Daoy (cell line): ENCODE data around the gene CIZ1. TPM values are rescaled to one million over a fixed set of nuclear protein-coding genes. Genes with fewer than 3 reads are reported as not detected.

Experiments used
- DNase-seq: peaks from one replicate; pipeline ENCODE4 v3.0.0-alpha.2; 2015; ENCODE audit warnings: low read depth
- total RNA-seq: library from RNA; depleted of rRNA; stranded (reverse); fragments of >200 nt; shearing (Covaris generic); gene quantifications from 2 replicates; pipeline ENCODE4 v1.2.3, GENCODE V29; 2014; rRNA removed

CIZ1 gene
- total RNA-seq, 1 experiment from 2014 or later = 35.8 TPM

DNA sequence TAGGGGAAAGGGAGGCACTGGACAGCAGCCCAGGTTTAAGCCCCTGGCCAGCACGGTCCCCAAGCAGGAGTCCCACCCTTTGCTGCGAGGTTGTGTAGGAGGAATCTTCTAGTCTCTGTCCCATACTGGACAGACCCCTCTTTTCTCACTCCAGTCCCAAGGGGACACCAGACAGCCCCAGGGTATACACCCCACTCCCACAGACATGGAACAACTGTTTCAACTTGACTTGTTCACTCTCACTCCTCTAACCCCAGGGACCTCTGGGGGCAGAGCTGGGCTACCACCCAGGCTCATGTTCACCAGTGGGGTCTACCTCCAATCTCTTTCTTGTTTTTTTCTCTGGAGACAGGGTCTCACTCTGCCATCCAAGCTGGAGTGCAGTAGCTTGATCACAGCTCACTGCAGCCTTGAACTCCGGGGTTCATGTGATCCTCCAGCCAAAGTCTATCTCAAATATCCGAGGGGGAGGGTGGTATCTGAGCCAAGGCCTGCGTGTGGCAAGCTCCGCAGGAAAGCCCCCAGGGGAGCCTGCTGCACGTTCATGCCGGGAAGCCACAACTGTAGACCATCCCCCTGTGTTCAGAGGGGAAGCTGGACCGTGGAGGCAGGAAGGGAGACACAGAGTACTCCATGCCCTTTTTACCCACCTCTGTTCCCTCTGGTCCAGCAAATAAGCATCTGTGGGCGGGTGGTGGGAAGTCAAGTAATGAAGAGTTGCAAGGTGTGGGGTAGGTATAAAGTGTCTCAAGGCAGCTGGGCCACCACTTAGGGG, 65.6 kb downstream of the CIZ1 start:
- no peak for DNase-seq

DNA sequence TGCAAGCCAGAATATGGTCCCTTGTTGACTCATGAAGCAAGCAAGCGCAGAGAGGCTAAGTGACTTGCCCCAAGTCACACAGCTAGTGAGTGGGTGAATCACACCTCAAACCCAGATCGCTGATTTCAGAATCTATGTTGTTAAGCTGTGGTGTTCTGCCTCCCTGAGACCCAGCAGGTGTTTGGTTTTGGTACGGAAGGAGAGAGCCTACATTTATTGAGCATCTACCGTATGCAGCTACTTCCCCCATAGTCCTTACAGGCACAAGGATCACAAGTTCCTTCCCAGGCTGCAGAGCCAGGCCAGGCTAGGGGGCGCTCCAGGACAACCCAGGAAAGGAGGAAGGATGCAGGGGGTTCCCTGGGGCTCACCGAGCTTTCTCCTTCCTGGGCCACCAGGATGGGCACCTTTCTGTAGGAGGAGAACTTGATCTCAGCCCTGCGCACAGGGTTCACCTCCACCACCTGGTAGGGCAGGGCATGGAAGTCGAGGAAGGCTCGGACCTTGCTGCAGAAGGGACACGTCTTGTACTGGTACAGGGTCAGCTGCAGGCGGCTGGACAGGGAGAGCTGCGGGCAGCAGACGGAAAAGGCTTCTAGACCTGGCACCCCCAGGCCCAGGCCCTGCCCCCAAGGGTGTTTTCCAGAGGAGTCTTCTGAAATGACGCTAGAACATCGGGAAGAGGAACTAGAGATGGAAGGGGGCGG, 66.3 kb downstream of the CIZ1 start:
- peak; percentile 80 for DNase-seq

DNA sequence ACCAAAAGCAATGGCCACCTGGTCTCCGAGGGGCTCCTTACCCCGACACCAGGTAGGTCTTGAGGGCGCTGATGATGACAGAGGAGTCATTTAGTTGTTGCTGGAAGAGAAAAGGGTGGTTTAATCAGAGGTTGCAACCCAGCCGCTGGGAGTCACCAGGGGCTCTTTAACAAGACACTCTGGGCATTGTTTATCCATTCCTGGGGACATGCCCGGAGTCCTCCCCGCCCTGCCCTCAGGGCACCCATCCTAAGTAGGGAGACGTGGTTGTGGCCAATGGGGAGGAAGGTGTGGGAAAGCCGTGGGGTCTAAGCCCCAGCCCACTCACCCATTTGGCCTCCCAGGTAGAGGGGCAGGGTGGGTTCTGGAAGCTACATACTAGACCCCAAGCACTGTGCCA, 66.9 kb downstream of the CIZ1 start:
- DNase-seq = no peak

DNA sequence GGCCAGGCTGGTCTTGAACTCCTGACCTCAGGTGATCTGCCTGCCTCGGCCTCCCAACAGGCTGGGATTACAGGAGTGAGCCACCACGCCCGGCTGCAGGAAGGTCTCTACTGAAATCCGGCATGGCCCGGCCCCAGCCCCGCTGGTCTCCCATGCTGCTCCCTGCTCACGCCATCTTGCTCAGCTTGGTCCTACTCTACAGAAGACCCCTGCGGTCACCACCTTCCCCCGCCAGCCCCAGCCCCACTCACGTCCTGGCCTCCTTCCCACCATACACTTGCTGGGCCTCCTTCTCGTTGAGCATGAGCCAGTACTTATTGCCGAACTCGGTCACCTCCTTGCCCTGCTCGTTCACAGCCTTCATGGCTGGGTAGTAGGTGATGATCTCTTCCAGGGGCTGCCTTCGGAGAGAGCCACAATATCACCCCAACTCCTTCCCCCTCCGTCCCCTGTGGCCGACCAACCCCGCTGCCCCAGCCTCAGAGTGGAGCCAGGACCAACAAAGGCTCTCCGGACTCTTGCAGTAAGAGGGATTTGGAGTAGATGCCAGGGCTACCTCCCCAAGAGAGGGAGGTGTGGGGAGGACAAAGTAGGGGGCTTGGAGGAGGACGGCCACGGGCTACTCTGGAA, 67.8 kb downstream of the CIZ1 start:
- DNase-seq = no peak

DNA sequence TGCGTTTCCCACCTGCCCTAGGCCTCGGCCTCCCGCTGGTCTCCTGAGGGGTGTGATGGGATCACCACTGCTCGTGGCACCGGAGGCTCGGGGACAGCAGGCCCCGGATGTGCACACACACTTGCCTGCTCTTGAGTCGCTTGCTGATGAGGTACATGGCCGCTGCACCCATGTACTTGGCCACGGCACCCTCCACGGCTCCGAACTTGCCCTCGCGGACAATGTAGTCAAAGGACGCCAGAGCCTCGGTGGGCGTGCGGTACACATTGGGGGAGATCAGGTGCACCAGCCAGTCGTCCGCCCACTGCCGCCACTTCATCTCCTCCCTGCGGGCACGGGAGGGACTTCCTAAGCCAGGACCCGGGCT, 68.6 kb downstream of the CIZ1 start:
- peak; percentile 11 for DNase-seq

DNA sequence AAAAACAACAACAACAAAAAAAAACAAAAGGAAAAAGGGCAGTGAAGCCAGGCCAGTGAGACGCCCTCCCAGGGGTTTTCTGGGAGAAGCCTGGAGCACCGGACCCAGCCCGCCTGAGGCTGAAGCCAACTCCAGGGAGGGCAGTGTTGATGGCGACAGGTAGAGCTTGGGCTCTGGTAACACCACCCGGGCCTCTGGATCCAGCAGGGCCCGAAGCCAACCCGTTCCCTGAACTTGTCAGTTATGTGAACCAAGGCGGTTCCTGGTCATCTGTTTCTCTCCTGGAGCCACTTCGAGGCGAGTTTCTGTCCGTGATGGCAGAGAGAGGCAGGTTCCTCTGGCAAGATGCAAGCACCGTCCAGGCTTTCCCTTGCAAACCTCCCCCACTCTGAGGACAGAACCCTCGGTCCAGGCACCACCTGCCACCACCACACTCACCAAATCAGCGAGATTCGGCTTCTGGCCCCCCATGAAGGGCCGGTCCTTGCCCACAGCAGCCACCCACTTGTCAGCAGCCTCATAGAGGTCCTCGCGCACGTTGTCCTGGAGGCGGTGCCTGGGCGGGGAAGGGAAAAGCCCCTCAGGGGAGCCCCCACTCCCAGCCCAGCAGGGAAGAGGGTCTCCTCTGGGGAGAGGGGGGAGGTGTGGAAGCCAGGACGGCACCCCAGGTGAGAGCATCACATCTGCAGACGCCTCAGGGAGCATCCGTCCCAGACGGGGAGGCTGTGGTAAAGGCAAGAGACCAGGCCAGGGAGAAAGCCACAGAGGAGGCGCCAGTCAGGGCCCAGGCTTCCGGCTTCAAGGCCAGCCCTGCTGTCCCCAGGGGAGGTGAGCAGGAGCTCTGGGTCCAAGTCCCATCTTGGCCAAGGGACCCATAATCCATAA, 69.2 kb downstream of the CIZ1 start:
- DNase-seq = no peak

DNA sequence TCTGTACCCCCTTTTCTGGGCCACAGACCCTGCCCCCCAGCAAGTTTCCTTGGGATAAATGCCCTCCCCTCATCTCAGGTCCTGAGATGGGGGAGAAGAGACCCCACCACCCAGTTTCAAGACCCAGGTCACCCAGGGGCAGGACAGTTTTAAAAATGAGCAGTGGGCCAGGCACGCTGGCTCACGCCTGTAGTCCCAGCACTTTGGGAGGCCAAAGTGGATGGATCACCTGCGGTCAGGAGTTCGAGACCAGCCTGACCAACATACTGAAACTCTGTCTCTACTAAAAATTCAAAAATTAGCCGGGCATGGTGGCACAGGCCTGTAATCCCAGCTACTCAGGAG, 69.9 kb downstream of the CIZ1 start:
- no peak for DNase-seq

DNA sequence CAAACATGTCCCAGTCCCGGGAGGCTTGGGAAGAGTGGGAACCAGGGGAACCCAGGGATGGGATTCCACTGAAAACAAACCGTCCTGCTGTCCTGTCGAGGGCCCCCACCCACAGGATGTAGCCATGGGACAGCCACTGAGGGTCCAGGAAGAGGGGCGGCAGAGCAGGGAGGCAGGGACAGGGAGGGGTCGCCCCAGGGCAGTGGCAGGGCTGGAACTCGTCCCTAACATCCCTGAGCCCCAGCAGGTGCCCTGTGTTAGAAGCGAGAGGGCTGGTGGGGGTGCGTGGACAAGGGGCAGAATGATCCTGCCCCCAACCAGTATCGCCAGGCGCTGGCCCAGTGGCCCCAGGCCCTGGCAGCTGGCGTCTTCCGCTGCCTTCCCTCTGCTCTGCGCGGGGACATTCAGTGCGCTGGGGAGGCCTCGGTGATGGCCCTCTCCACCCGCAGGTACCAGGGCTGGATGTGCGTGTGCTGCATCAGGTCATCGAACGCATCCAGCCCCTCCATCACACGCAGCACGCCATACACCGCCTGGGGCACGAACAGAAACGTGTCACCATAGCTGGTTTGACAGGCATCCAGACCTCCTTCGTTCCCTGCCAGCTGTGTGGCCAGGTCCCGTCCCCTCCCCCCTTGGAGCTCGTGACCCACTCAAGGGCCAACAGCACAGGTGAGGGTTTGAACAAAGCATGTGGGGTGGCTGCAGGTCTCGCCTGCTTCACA, 70.5 kb downstream of the CIZ1 start:
- no peak for DNase-seq

DNA sequence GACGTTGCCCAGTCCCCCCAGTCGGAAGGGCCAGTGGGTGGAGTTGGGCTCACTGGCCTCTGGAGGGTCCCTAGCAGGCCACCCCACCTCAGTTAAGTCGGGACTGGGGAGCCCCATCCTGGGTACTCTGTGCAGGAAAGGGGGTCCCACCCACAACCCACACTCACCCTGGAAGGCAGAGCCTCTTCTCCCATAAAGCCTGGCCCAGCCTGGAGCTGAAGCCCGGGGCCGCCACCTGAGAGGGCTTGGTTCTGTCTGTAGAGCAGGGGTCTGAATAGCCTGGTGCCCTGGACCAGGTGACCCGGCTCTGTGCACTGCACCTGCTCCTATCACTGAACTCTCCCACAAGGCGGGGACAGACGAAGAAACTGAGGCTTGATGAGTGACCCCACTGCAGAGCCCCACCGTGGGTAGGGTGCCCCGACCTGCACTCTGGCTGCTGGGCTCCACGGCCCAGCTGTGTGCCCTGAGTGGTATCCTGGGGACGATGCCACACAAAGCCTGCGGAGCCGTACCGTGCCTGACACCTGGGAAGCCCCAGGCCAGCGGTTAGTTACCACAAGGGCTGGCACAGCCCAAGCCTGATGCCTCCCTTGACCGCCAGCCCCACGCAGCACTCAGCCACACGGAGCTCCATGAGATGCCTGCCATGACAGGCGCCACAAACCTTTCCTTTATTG, 71.2 kb downstream of the CIZ1 start:
- no peak for DNase-seq

DNA sequence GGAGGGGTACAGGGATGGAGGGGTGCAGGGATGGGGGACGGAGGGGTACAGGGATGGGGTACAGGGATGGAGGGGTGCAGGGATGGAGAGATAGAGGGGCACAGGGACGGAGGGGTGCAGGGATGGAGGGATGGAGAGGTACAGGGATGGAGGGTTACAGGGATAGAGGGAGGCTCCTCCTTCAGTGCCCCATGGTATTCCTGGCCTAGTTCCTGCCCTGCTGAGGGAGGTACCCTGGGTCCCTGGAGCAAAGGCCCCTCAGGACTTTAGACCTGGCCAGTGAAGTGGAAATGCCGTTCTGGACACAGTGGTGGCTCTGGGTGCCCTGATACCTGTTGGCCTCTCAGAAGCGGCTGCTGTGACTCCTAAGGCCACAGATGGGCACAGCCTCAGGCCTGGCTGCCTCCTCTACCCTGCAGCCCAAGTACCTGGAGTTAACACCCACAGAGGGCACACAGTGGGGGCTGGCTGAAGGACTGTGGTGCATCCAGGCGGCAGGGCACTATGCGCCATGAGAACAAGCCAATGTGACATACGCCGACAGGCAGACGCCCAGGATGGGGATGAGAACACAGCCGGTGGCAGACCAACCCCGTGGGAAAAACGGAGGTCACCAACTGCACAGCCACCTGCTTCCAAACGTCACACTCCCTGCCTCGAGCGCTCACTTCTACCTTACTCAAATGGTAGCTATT, 72.3 kb downstream of the CIZ1 start:
- DNase-seq = no peak

DNA sequence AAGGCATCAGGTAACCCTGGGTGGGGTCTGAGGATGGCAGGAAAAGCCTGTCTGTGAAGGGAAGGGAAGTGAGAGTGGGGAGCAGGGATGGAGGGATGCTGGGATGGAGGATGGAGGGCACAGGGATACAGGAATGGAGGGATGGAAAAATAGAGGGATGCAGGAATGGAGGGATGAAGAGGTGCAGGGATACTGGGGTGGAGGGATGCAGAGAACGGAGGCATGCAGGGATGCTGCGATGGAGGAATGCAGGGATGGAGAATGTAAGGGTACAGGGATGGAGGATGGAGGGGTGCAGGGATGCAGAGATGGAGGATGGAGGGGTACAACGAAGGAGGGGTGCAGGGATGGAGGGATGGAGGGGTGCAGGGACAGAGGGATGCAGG, 72.9 kb downstream of the CIZ1 start:
- no peak for DNase-seq

DNA sequence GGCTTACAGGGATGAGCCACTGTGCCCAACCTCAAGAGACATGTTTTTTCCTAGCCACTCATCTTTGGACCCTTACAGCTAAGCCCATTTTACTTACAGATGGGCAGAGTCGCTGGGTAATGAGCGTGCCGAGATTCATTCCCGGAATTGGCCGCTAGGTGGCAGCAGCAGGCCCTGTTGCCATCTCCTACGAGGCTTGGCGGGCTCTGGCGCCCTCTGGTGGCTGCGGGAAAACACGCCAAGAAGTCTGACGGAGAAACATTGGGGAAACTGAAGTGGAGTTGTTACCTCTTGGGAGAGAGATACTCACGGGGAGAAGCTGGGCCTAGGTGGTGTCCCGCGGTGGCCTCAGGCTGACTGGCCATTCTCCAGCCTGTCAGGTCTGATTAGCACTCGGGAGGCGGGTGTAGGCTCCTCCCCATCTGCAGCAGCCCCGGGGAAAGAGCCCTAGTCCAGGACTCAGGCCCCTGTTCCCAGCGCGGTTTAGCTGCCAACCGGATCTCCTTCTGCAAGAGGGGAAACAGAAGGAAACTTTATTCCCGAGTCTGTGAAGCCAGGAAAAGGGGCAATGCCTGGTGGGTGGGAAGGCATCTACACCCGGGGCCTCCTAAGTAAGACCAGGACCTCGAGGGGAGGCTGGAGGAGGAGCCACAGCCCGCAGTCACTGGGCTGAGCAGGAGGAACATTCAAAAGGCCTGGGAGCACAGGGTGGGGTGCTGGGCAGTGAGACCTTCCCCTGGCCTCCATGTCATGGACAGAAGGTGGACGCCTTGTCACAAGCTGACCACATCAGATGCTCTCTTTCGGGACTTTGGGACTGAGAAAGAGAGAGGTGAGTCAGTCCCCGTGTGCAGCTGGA, 73.5 kb downstream of the CIZ1 start:
- DNase-seq = peak; percentile 94

DNA sequence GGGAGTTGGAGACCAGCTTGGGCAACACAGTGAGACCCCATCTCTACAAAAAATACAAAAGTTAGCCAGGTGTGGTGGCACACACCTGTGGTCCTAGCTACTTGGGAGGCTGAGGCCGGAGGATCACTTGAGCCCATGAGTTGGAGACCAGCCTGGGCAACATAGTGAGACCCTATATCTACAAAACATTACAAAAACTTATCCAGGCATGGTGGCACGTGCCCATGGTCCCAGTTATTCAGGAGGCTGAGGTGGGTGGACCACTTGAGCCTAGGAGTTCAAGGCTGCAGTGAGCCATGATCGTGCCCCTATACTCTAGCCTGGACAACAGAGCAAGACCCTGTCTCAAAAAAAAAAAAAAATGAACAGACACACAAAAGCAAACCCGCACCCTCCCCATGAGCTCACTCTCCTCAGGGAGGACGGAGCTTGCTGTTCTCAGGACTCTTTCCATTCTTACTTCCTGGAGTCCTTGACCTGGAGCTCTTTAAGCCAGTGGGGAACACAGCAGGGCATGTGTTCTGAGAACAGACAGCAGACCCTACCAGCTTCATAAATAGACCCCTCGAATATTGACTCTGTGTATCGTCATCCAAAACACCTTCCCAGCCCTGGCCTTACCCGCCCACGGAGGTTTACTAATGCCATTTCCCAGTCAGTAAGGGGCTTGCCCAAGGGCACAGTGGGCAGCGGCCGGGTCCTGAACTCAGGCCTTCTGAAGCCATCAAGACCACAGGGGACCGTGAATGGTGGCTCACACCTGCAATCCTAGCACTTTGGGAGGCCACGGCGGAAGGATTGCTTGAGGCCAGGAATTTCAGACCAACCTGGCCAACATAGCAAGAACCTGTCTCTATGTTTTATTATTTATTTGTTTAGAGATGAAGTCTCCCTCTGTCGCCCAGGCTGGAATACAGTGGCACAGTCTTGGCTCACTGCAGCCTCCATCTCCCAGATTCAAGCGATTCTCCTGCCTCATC, 75.0 kb downstream of the CIZ1 start:
- no peak for DNase-seq

Other genes starting within 250 kb of the CIZ1 start
- 2.9 and 6.3 TPM in 2 replicates for gene EEIG1, start 210.6 kb downstream of the CIZ1 start, total RNA-seq
- gene NAIF1, start 124.3 kb downstream of the CIZ1 start, total RNA-seq = 19.4 and 25.5 TPM in 2 replicates
- gene SLC25A25, start 123.3 kb downstream of the CIZ1 start, total RNA-seq = 23.5 and 30.5 TPM in 2 replicates
- gene PTGES2, start 63.8 kb downstream of the CIZ1 start, total RNA-seq = 109 and 136 TPM in 2 replicates
- gene LCN2, start 42.1 kb downstream of the CIZ1 start, total RNA-seq = not detected in 2 replicates
- 121 and 122 TPM in 2 replicates for gene BBLN, start 31.3 kb downstream of the CIZ1 start, total RNA-seq
- gene DNM1, start 11.8 kb upstream of the CIZ1 start, total RNA-seq = 8.5 and 12.3 TPM in 2 replicates
- gene GOLGA2, start 84.4 kb upstream of the CIZ1 start, total RNA-seq = 76.5 and 85.5 TPM in 2 replicates
- gene SWI5, start 84.7 kb upstream of the CIZ1 start, total RNA-seq = 72.8 and 93.9 TPM in 2 replicates
- 34.8 and 55.2 TPM in 2 replicates for gene TRUB2, start 130.9 kb upstream of the CIZ1 start, total RNA-seq
- gene COQ4, start 131.3 kb upstream of the CIZ1 start, total RNA-seq = 56.6 and 67.4 TPM in 2 replicates
- gene SLC27A4, start 149.0 kb upstream of the CIZ1 start, total RNA-seq = 24.8 and 33.9 TPM in 2 replicates
- gene URM1, start 179.8 kb upstream of the CIZ1 start, total RNA-seq = 58.5 and 83.0 TPM in 2 replicates
- gene CERCAM, start 229.3 kb upstream of the CIZ1 start, total RNA-seq = 16.6 and 22.0 TPM in 2 replicates